ENCODE data around the gene URAD.

DNA sequence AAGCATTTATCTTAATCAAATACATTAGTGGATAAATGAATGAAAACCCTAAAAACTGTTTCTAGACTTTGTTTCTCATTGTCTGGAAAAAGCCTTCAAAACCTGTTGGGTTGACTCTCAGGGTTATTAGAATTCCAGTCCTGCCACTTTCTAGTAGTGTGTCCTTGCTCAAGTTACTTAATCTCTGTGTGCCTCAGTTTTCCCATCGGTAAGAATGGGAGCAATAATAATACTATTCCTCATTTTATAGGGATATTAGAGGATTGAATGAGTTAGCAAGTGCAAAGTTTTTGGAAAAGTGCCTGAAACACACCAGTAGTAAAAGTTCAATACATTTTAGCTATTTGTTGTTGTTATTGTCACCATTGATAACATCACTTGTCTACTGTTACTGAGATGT lies 2.9 kb downstream of the URAD start:
- TF ChIP-seq, protein P1, sequence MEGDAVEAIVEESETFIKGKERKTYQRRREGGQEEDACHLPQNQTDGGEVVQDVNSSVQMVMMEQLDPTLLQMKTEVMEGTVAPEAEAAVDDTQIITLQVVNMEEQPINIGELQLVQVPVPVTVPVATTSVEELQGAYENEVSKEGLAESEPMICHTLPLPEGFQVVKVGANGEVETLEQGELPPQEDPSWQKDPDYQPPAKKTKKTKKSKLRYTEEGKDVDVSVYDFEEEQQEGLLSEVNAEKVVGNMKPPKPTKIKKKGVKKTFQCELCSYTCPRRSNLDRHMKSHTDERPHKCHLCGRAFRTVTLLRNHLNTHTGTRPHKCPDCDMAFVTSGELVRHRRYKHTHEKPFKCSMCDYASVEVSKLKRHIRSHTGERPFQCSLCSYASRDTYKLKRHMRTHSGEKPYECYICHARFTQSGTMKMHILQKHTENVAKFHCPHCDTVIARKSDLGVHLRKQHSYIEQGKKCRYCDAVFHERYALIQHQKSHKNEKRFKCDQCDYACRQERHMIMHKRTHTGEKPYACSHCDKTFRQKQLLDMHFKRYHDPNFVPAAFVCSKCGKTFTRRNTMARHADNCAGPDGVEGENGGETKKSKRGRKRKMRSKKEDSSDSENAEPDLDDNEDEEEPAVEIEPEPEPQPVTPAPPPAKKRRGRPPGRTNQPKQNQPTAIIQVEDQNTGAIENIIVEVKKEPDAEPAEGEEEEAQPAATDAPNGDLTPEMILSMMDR (IDR thresholded peaks at IDR 0.05) = no peak
- no peak for TF ChIP-seq POLR2A (IDR thresholded peaks at IDR 0.05)

Data from body of pancreas (tissue), 4 donors.